ENCODE results near the gene ADGB. TPM values are rescaled to one million over a fixed set of nuclear protein-coding genes. Genes with fewer than 3 reads are reported as not detected.

ADGB gene
- polyA plus RNA-seq, 1 donor (not counting 4 experiments of a cell fraction or from before 2014, with no cell fraction given) = not detected

DNA sequence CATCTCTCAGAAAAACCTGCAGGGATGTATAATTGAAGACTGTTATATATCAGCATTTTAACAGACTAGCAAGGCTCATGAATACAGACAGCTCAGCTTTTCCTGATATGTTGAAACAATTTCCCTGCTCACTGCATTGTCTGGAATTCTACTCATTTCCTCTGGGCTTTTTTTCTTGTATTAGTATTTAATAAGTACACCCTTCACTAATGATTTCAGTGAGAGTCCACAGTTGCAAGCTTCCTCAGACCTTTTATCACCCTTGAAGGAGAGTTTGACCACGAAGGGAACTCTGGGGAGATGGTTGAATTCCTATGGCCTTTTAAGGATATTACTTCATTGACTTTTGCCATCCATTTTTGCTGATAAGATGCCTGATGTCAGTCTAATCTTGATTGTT is 248.7 kb downstream of the ADGB start:
- no peaks in the 10 kb centered on the region for H3K9me1 ChIP-seq (ENCODE audit: control insufficient read depth, extremely low read depth, insufficient read depth, low read length)
- H2AFZ ChIP-seq (ENCODE audit: control insufficient read depth, low read length) = no peak overlapping the region
- TF ChIP-seq EZH2 (IDR thresholded peaks at IDR 0.05; ENCODE audit: low read length) = no peak
- TF ChIP-seq, protein P1, sequence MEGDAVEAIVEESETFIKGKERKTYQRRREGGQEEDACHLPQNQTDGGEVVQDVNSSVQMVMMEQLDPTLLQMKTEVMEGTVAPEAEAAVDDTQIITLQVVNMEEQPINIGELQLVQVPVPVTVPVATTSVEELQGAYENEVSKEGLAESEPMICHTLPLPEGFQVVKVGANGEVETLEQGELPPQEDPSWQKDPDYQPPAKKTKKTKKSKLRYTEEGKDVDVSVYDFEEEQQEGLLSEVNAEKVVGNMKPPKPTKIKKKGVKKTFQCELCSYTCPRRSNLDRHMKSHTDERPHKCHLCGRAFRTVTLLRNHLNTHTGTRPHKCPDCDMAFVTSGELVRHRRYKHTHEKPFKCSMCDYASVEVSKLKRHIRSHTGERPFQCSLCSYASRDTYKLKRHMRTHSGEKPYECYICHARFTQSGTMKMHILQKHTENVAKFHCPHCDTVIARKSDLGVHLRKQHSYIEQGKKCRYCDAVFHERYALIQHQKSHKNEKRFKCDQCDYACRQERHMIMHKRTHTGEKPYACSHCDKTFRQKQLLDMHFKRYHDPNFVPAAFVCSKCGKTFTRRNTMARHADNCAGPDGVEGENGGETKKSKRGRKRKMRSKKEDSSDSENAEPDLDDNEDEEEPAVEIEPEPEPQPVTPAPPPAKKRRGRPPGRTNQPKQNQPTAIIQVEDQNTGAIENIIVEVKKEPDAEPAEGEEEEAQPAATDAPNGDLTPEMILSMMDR (optimal IDR thresholded peaks at IDR 0.05 in 1 of 3, IDR thresholded peaks at IDR 0.05 in 1 of 3, conservative IDR thresholded peaks at IDR 0.05 in 1 of 3; ENCODE audit: extremely low read depth in 1 of 3, insufficient read depth in 2 of 3, low read length in 3 of 3) = no peak
- H3K9me3 ChIP-seq (ENCODE audit: control insufficient read depth, low read depth, low read length) = no peaks in the 10 kb centered on the region
- no peaks in the 10 kb centered on the region for H3K36me3 ChIP-seq (ENCODE audit: control insufficient read depth in 2 of 2, extremely low read depth in 1 of 2, insufficient read depth in 2 of 2, low read length in 2 of 2)
- H3K4me2 ChIP-seq (ENCODE audit: control insufficient read depth, extremely low read depth, insufficient read depth, low read depth, low read length) = no peak overlapping the region
- no peak overlapping the region for H3K27ac ChIP-seq (ENCODE audit: control insufficient read depth, insufficient read depth, low read length)
- FAIRE-seq (no peak), DNase-seq (ENCODE audit: low read depth, low spot score) (no peak)
- no peak overlapping the region for H3K9ac ChIP-seq (ENCODE audit: control insufficient read depth, extremely low read depth, insufficient read depth, low read length)
- dilution Hi-C loops (cut with MboI; ENCODE audit: extremely low pct_ligation_motif_present, low sequenced_read_pairs) = no loop called here
- H4K20me1 ChIP-seq (ENCODE audit: control insufficient read depth, extremely low read depth, insufficient read depth, low read length) = no peaks in the 10 kb centered on the region
- no peaks in the 10 kb centered on the region for H3K79me2 ChIP-seq (ENCODE audit: control insufficient read depth, insufficient read depth, low read length)
- no peak overlapping the region for H3K4me3 ChIP-seq (ENCODE audit: control insufficient read depth in 2 of 3, extremely low read depth in 1 of 3, insufficient read depth in 2 of 3, low read depth in 1 of 3, low read length in 3 of 3)
- no peaks in the 10 kb centered on the region for H3K27me3 ChIP-seq (ENCODE audit: control insufficient read depth, extremely low read depth, insufficient read depth, low read length)
- H3K4me1 ChIP-seq (ENCODE audit: control insufficient read depth, extremely low read depth, insufficient read depth, low read length) = peaks cover 13% of the 10 kb centered on the region

GRCh38 chr6:146850238-146850896 is 251.6 kb downstream of the ADGB start:
- no peak for FAIRE-seq
- H2AFZ ChIP-seq (ENCODE audit: control insufficient read depth, low read length) = peak overlapping the region; percentile 10
- peaks cover 16% of the 10 kb centered on the region for H3K4me1 ChIP-seq (ENCODE audit: control insufficient read depth, extremely low read depth, insufficient read depth, low read length)
- no peaks in the 10 kb centered on the region for H3K9me1 ChIP-seq (ENCODE audit: control insufficient read depth, extremely low read depth, insufficient read depth, low read length)
- dilution Hi-C loops (cut with MboI; ENCODE audit: extremely low pct_ligation_motif_present, low sequenced_read_pairs) = no loop called here
- no peak for DNase-seq (ENCODE audit: low read depth, low spot score)
- no peak overlapping the region for H3K4me2 ChIP-seq (ENCODE audit: control insufficient read depth, extremely low read depth, insufficient read depth, low read depth, low read length)
- H4K20me1 ChIP-seq (ENCODE audit: control insufficient read depth, extremely low read depth, insufficient read depth, low read length) = no peaks in the 10 kb centered on the region
- H3K27me3 ChIP-seq (ENCODE audit: control insufficient read depth, extremely low read depth, insufficient read depth, low read length) = no peaks in the 10 kb centered on the region
- no peak overlapping the region for H3K4me3 ChIP-seq (ENCODE audit: control insufficient read depth in 2 of 3, extremely low read depth in 1 of 3, insufficient read depth in 2 of 3, low read depth in 1 of 3, low read length in 3 of 3)
- no peak overlapping the region for H3K9ac ChIP-seq (ENCODE audit: control insufficient read depth, extremely low read depth, insufficient read depth, low read length)
- H3K9me3 ChIP-seq (ENCODE audit: control insufficient read depth, low read depth, low read length) = peaks cover 3% of the 10 kb centered on the region
- H3K27ac ChIP-seq (ENCODE audit: control insufficient read depth, insufficient read depth, low read length) = no peak overlapping the region
- no peaks in the 10 kb centered on the region for H3K79me2 ChIP-seq (ENCODE audit: control insufficient read depth, insufficient read depth, low read length)
- TF ChIP-seq, protein P1 (optimal IDR thresholded peaks at IDR 0.05 in 1 of 3, IDR thresholded peaks at IDR 0.05 in 1 of 3, conservative IDR thresholded peaks at IDR 0.05 in 1 of 3; ENCODE audit: extremely low read depth in 1 of 3, insufficient read depth in 2 of 3, low read length in 3 of 3) = no peak
- no peak for TF ChIP-seq EZH2 (IDR thresholded peaks at IDR 0.05; ENCODE audit: low read length)
- no peaks in the 10 kb centered on the region for H3K36me3 ChIP-seq (ENCODE audit: control insufficient read depth in 2 of 2, extremely low read depth in 1 of 2, insufficient read depth in 2 of 2, low read length in 2 of 2)

Measured in keratinocyte (primary cell).